Upper lobe of right lung (tissue), 1 donor: ENCODE measurements around the gene ZNF385B. TPM values are rescaled to one million over a fixed set of nuclear protein-coding genes. Genes with fewer than 3 reads are reported as not detected.

Source experiments
- ATAC-seq: fragments of 200-7000 bp; cut with Tn5 transposase; one replicate; pipeline ENCODE4 v1.9.1; 2020; ENCODE audit warnings: mild to moderate bottlenecking, moderate library complexity
- DNase-seq: peaks from one replicate; pipeline ENCODE4 v3.0.0-alpha.2; 2020
- H3K27ac ChIP-seq: fragments of 200-600 bp; one replicate; pipeline ENCODE4 v1.8.0; 2022
- H3K27me3 ChIP-seq: fragments of 200-600 bp; one replicate; pipeline ENCODE4 v1.8.0; 2022; ENCODE audit warnings: mild to moderate bottlenecking
- H3K36me3 ChIP-seq: fragments of 200-600 bp; one replicate; pipeline ENCODE4 v1.8.0; 2022
- H3K4me1 ChIP-seq: fragments of 200-600 bp; one replicate; pipeline ENCODE4 v1.8.0; 2022
- H3K4me3 ChIP-seq: fragments of 200-600 bp; one replicate; pipeline ENCODE4 v1.8.0; 2022; ENCODE audit warnings: mild to moderate bottlenecking
- H3K9me3 ChIP-seq: fragments of 200-600 bp; one replicate; pipeline ENCODE4 v1.8.0; 2022
- CTCF ChIP-seq: fragments of 200-600 bp; IDR thresholded peaks from one replicate; pipeline ENCODE4 v1.8.0; 2022; ENCODE audit warnings: antibody characterized with exemption
- intact Hi-C: fragments of 100-400 bp; cut with DNase I; formaldehyde crosslinking; loops from one replicate; pipeline ENCODE4 v1.11.0; 2022
- total RNA-seq: library from RNA; stranded (reverse); fragmentation: NEBNext Ultra II Directional; extraction: Animal tissue kit (Norgen Biotek cat#: 25700); gene quantifications from one replicate; pipeline ENCODE4 v1.2.1, GENCODE V29; 2021
- donor health status: DM: no; HTN: yes; CAD: no; lungs with severe emphysema.

ZNF385B gene
- total RNA-seq, 1 donor from 2014 or later: 62.3 TPM

- no peak overlapping the region for H3K4me3 ChIP-seq
- intact Hi-C loops: no loop called here
- DNase-seq (no peak), ATAC-seq (no peak)
- no peaks in the 10 kb centered on the region for H3K27me3 ChIP-seq
- H3K4me1 ChIP-seq: no peaks in the 10 kb centered on the region
- H3K9me3 ChIP-seq: no peaks in the 10 kb centered on the region
- no peaks in the 10 kb centered on the region for H3K36me3 ChIP-seq
- no peak for TF ChIP-seq CTCF
- H3K27ac ChIP-seq: no peak overlapping the region
Observed at GRCh38 chr2:179512281-179513035, 349.0 kb downstream of the ZNF385B start.

DNA sequence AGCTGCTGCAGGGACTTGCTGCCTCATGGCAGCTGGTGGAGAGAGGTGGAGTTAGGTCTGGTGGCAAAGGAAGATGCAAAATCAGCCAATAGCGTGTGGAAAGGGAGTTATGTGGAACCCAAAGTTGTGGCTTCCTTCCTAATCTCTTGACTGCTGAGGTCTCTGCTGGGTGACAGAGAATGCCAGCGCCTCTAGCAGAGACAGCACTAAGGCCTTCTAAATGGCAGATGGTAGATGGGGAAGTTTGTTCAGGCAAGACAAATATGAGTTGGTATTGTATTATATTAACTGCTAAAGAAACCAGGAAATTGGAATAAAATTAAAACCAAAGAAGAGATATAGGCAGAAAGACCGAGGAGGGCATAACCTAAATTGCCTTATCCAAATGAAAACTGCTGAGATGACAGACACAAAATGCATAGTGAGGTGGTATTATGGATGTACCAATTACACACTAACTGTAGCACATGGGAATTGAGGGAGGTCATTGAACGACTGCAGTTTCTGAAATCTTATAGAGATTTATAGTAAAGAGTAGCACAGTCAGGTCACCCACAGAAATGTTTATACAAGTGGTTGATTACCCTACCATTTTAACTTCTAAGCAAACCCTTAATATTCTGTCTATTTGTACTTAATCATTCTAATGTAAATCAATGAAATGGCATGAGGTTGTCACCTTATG is 350.2 kb downstream of the ZNF385B start:
- ATAC-seq (no peak), DNase-seq (no peak)
- no peak for TF ChIP-seq CTCF
- intact Hi-C loops: no loop called here
- Histone ChIP-seq H3K4me1 (no peaks in the 10 kb centered on the region), H3K4me3 (no peak overlapping the region), H3K36me3 (no peaks in the 10 kb centered on the region), H3K27me3 (no peaks in the 10 kb centered on the region), H3K27ac (no peak overlapping the region), H3K9me3 (no peaks in the 10 kb centered on the region)

GRCh38 chr2:179495315-179495714 is 366.1 kb downstream of the ZNF385B start:
- Histone ChIP-seq H3K27me3 (no peaks in the 10 kb centered on the region), H3K9me3 (peaks cover 3% of the 10 kb centered on the region), H3K4me3 (no peak overlapping the region), H3K36me3 (no peaks in the 10 kb centered on the region), H3K27ac (no peak overlapping the region), H3K4me1 (no peaks in the 10 kb centered on the region)
- intact Hi-C loops: no loop called here
- no peak for TF ChIP-seq CTCF
- ATAC-seq: peak; percentile 41
- no peak for DNase-seq

- Histone ChIP-seq H3K4me1 (no peaks in the 10 kb centered on the region), H3K27ac (no peak overlapping the region), H3K36me3 (no peaks in the 10 kb centered on the region), H3K4me3 (no peak overlapping the region), H3K27me3 (no peaks in the 10 kb centered on the region), H3K9me3 (no peaks in the 10 kb centered on the region)
- DNase-seq (no peak), ATAC-seq (no peak)
- intact Hi-C loops: no loop called here
- no peak for TF ChIP-seq CTCF
Observed at GRCh38 chr2:179488563-179488962, 372.8 kb downstream of the ZNF385B start.

DNA sequence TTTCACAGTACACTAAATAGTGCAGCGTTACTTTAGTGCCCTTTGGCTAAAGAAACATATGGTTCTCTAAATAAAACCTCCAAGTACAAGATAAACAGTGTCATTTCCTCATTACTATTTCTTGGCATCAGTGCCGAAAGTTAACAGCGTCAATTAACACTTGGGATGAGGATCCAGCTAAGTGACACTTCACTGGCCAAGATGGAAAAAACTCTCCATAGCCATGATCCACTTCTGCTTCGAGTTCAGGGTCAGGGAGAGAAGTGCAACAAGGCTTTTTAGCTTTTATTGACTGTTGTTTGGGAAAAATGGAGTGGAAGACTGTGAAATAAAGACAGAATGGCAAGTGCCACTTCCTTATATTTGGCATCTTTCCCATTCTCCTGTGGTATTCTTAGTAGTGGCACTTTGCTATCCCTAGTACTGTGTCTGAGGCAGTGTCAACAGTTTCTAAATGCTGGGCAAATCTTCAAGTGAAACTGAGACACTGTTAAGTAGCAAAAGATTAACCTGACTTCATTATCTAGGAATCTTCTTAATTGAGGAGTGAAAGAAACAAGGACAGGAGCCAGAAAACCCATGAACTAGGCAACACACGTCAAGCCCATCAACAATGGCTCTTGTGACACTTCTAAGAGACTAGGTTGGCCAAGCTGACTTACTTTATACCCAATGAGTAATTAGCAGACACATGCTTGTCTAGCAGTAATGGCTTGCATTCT is 374.2 kb downstream of the ZNF385B start:
- no peak overlapping the region for H3K4me3 ChIP-seq
- no peak for TF ChIP-seq CTCF
- H3K9me3 ChIP-seq: no peaks in the 10 kb centered on the region
- peak; percentile 88 for ATAC-seq
- intact Hi-C loops: no loop called here
- H3K36me3 ChIP-seq: no peaks in the 10 kb centered on the region
- H3K4me1 ChIP-seq: no peaks in the 10 kb centered on the region
- H3K27me3 ChIP-seq: no peaks in the 10 kb centered on the region
- peak overlapping the region; percentile 45 for H3K27ac ChIP-seq
- no peak for DNase-seq
